IMR-90 (cell line): ENCODE results near the gene GPR142. TPM values are rescaled to one million over a fixed set of nuclear protein-coding genes. Genes with fewer than 3 reads are reported as not detected.
A peak's percentile ranks its signal among the peaks of the same experiment; 100 is the strongest.

ENCODE experiments used
- ATAC-seq: fragments of 200-7000 bp; cut with Tn5 transposase; 2 replicates; pipeline ENCODE4 v1.9.1; 2020; ENCODE audit warnings: low read depth, mild to moderate bottlenecking, moderate library complexity
- BruUV-seq: library from RNA; stranded (reverse); fragments of 400-500 nt; replicated peaks from 2 replicates; lab custom pipeline; 2021; lab: Mats Ljungman, UMichigan
- CTCF ChIA-PET: fragments of 300-600 bp; formaldehyde crosslinking; extraction: SDS; loops from one replicate; lab custom pipeline; 2021; ENCODE audit warnings: antibody characterized with exemption; lab: Yijun Ruan, JAX
- POLR2A ChIA-PET: fragments of 300-600 bp; sonication (Branson Sonifier 250); formaldehyde crosslinking; loops from one replicate; lab custom pipeline; 2022; ENCODE audit warnings: antibody characterized with exemption; ENCODE audit not compliant: unreplicated experiment; lab: Charles Lee
- DNase-seq: peaks from one replicate; pipeline ENCODE4 v3.0.0; 2013
- H2AFZ ChIP-seq: replicated peaks from 2 replicates; pipeline ENCODE3; 2013; ENCODE audit warnings: low read length, mild to moderate bottlenecking; ENCODE audit not compliant: poor library complexity
- H2AK5ac ChIP-seq: 2 replicates; pipeline ENCODE4 v1.6.1; 2013; ENCODE audit warnings: low read depth, low read length, inconsistent platforms
- H2AK9ac ChIP-seq: replicated peaks from 2 replicates; pipeline ENCODE3; 2013; ENCODE audit warnings: mild to moderate bottlenecking, low read depth, low read length, moderate library complexity; ENCODE audit not compliant: poor library complexity
- H2BK120ac ChIP-seq: 2 replicates; pipeline ENCODE4 v1.6.1; 2013; ENCODE audit warnings: low read depth, low read length, inconsistent platforms
- H2BK15ac ChIP-seq: 3 replicates; pipeline ENCODE4 v1.6.1; 2013; ENCODE audit warnings: low read depth, low read length, inconsistent platforms
- H2BK20ac ChIP-seq: 2 replicates; pipeline ENCODE4 v1.6.1; 2013; ENCODE audit warnings: low read depth, mild to moderate bottlenecking, inconsistent platforms, low read length, moderate library complexity
- H2BK5ac ChIP-seq: 2 replicates; pipeline ENCODE4 v1.6.1; 2013; ENCODE audit warnings: mild to moderate bottlenecking, low read depth, low read length, inconsistent platforms; ENCODE audit not compliant: poor library complexity, severe bottlenecking
- H3K14ac ChIP-seq: replicated peaks from 2 replicates; pipeline ENCODE4 v1.6.1; 2013; ENCODE audit warnings: low read depth, low read length, inconsistent platforms
- H3K18ac ChIP-seq: 2 replicates; pipeline ENCODE4 v1.6.1; 2013; ENCODE audit warnings: low read depth, low read length, control low read depth
- H3K23ac ChIP-seq: 2 replicates; pipeline ENCODE4 v1.6.1; 2013; ENCODE audit warnings: low read depth, low read length, inconsistent platforms
- H3K27ac ChIP-seq: 2 replicates; pipeline ENCODE4 v1.5.1; 2013; ENCODE audit warnings: mild to moderate bottlenecking, control low read depth, low read length; ENCODE audit not compliant: insufficient read depth
- H3K27me3 ChIP-seq: 2 replicates; pipeline ENCODE4 v1.6.1; 2013; ENCODE audit warnings: low read length; ENCODE audit not compliant: control insufficient read depth, insufficient read depth
- H3K36me3 ChIP-seq: 2 replicates; pipeline ENCODE4 v1.6.1; 2013; ENCODE audit warnings: low read length, mixed read lengths; ENCODE audit not compliant: control insufficient read depth, insufficient read depth
- H3K4ac ChIP-seq: 2 replicates; pipeline ENCODE4 v1.6.1; 2013; ENCODE audit warnings: low read depth, low read length, inconsistent platforms
- H3K4me1 ChIP-seq: 2 replicates; pipeline ENCODE4 v1.6.1; 2013; ENCODE audit warnings: low read length, mixed read lengths; ENCODE audit not compliant: control insufficient read depth, insufficient read depth
- H3K4me2 ChIP-seq: 2 replicates; pipeline ENCODE4 v1.6.1; 2013; ENCODE audit warnings: low read depth, mild to moderate bottlenecking, control low read depth, low read length, moderate library complexity
- H3K4me3 ChIP-seq: 2 replicates; pipeline ENCODE4 v1.5.1; 2013; ENCODE audit warnings: low read depth, mild to moderate bottlenecking, control low read depth, low read length, moderate library complexity; ENCODE audit not compliant: insufficient read depth
- H3K56ac ChIP-seq: 2 replicates; pipeline ENCODE4 v1.6.1; 2013; ENCODE audit warnings: low read length, inconsistent platforms; ENCODE audit not compliant: insufficient read depth; ENCODE audit errors: extremely low read depth
- H3K79me1 ChIP-seq, 2 experiments: 2 replicates each; pipeline ENCODE4 v1.6.1; 2013; ENCODE audit warnings: low read length in 2 of 2, inconsistent platforms in 1 of 2, low read depth in 1 of 2
- H3K9ac ChIP-seq: 2 replicates; pipeline ENCODE4 v1.6.1; 2013; ENCODE audit warnings: low read depth, low read length, control low read depth
- H3K9me1 ChIP-seq: 2 replicates; pipeline ENCODE4 v1.6.1; 2013; ENCODE audit warnings: low read length, inconsistent platforms; ENCODE audit not compliant: insufficient read depth
- H3K9me3 ChIP-seq: 2 replicates; pipeline ENCODE4 v1.6.1; 2013; ENCODE audit warnings: low read length; ENCODE audit not compliant: control insufficient read depth, insufficient read depth
- H4K20me1 ChIP-seq: 2 replicates; pipeline ENCODE4 v1.6.1; 2013; ENCODE audit warnings: low read length, inconsistent platforms; ENCODE audit not compliant: insufficient read depth
- H4K5ac ChIP-seq: 2 replicates; pipeline ENCODE4 v1.6.1; 2013; ENCODE audit warnings: mild to moderate bottlenecking, low read depth, low read length, control low read depth
- H4K8ac ChIP-seq, 2 experiments: 2 replicates each; pipeline ENCODE4 v1.6.1; 2013; ENCODE audit warnings: low read depth in 2 of 2, low read length in 2 of 2, control low read depth in 1 of 2, inconsistent platforms in 1 of 2
- H4K91ac ChIP-seq: 2 replicates; pipeline ENCODE4 v1.6.1; 2013; ENCODE audit warnings: low read depth, low read length, inconsistent platforms; ENCODE audit not compliant: insufficient read depth
- BHLHE40 ChIP-seq: fragments of 150-350 bp; IDR thresholded peaks from 2 replicates; pipeline ENCODE4 v1.6.1; 2016; ENCODE audit warnings: mild to moderate bottlenecking, low read depth, low read length
- CEBPB ChIP-seq: IDR thresholded peaks from 2 replicates; pipeline ENCODE4 v1.6.1; 2012; ENCODE audit warnings: low read depth, low read length, improper control_type of control experiment
- CTCF ChIP-seq: conservative IDR thresholded peaks from 2 replicates; pipeline ENCODE4 v1.5.1; 2012; ENCODE audit warnings: mild to moderate bottlenecking, low read depth, low read length, improper control_type of control experiment
- ELK1 ChIP-seq: fragments of 150-350 bp; IDR thresholded peaks from 2 replicates; pipeline ENCODE4 v1.6.1; 2016; ENCODE audit warnings: low read depth, mild to moderate bottlenecking, low read length, moderate library complexity, borderline replicate concordance
- MAFK ChIP-seq: IDR thresholded peaks from 2 replicates; pipeline ENCODE4 v1.6.1; 2012; ENCODE audit warnings: low read depth, low read length, improper control_type of control experiment
- MAZ ChIP-seq: IDR thresholded peaks from 2 replicates; pipeline ENCODE4 v1.6.1; 2012; ENCODE audit warnings: low read depth, mild to moderate bottlenecking, low read length, improper control_type of control experiment, moderate library complexity, borderline replicate concordance
- MXI1 ChIP-seq: IDR thresholded peaks from 2 replicates; pipeline ENCODE4 v1.6.1; 2012; ENCODE audit warnings: low read depth, mild to moderate bottlenecking, low read length, moderate library complexity, borderline replicate concordance
- POLR2A ChIP-seq: IDR thresholded peaks from 2 replicates; pipeline ENCODE4 v1.6.1; 2012; ENCODE audit warnings: mild to moderate bottlenecking, low read depth, low read length
- RAD21 ChIP-seq: IDR thresholded peaks from 2 replicates; pipeline ENCODE4 v1.6.1; 2012; ENCODE audit warnings: low read length, improper control_type of control experiment
- RCOR1 ChIP-seq: IDR thresholded peaks from 2 replicates; pipeline ENCODE4 v1.6.1; 2012; ENCODE audit warnings: mild to moderate bottlenecking, low read length, improper control_type of control experiment; ENCODE audit not compliant: insufficient replicate concordance
- RFX5 ChIP-seq: IDR thresholded peaks from 2 replicates; pipeline ENCODE4 v1.8.0; 2012; ENCODE audit warnings: low read depth, mild to moderate bottlenecking, low read length, moderate library complexity
- SMC3 ChIP-seq: fragments of 150-350 bp; IDR thresholded peaks from 2 replicates; pipeline ENCODE4 v1.6.1; 2016; ENCODE audit warnings: low read depth, mild to moderate bottlenecking, antibody characterized with exemption, low read length, moderate library complexity
- WGBS, 2 experiments: methylation state at CpG; one replicate each; pipeline versions ENCODE4 v1.1.5 to v1.1.7; 2013; ENCODE audit warnings: missing lambda C conversion rate in 2 of 2; ENCODE audit not compliant: insufficient read length in 1 of 2; ENCODE audit errors: extremely low coverage in 2 of 2; 5-methylcytosine and 5-hydroxymethylcytosine counted together
- dilution Hi-C: fragments of 300-500 bp; cut with HindIII; formaldehyde crosslinking; loops from one replicate; pipeline ENCODE4 v1.14.3; 2018; ENCODE audit warnings: low sequenced_read_pairs; ENCODE audit not compliant: unreplicated experiment
- in situ Hi-C: fragments of 300-500 bp; cut with MboI; formaldehyde crosslinking; loops from 3 replicates; pipeline ENCODE4 v1.14.3; 2019; ENCODE audit warnings: low sequenced_read_pairs, inconsistent platforms, mixed read lengths
- intact Hi-C: fragments of 100-400 bp; cut with micrococcal nuclease; formaldehyde crosslinking; loops from 2 replicates; pipeline ENCODE4 v1.10.0; 2022
- polyA plus RNA-seq, 3 experiments: library from polyadenylated mRNA; depleted of rRNA; stranded (reverse); fragments of >200 nt; gene quantifications; 2 replicates each; pipeline ENCODE4 v1.2.3, GENCODE V29; 2012; ENCODE audit warnings: low replicate concordance in 1 of 3
- total RNA-seq: library from RNA; depleted of rRNA; stranded (reverse); fragments of >200 nt; gene quantifications from 2 replicates; pipeline ENCODE4 v1.2.3, GENCODE V29; 2012

GPR142 gene
- total and polyA plus RNA-seq, 2 of the 4 experiments (the other 2 are of a cell fraction), result not detected

- dilution Hi-C loops, result no loop called here
- H3K4me2 ChIP-seq, result no peak overlapping the region; the same call in 1 of the 2 replicates
Measured at GRCh38 chr17:74379495-74380085, 12.3 kb downstream of the GPR142 start.

More at GRCh38 chr17:74379495-74380085, 12.3 kb downstream of the GPR142 start:
- Histone ChIP-seq H2AK9ac (no peak overlapping the region), H3K27me3 (no peaks in the 10 kb centered on the region; the same call in 1 of the 2 replicates), H4K91ac (no peak overlapping the region), H3K14ac (no peak overlapping the region), H4K5ac (no peak overlapping the region), H2AK5ac (no peak overlapping the region), H3K56ac (no peak overlapping the region), H2BK120ac (no peak overlapping the region), H3K23ac (no peak overlapping the region), H3K9ac (no peak overlapping the region), H3K9me3 (no peaks in the 10 kb centered on the region), H3K18ac (no peak overlapping the region), H2BK15ac (no peak overlapping the region), H3K36me3 (no peaks in the 10 kb centered on the region), H3K9me1 (no peaks in the 10 kb centered on the region), H2AFZ (peak overlapping the region; percentile 58), H3K79me1 (no peaks in the 10 kb centered on the region), H2BK20ac (no peak overlapping the region), H2BK5ac (no peak overlapping the region), H4K8ac (no peak overlapping the region), H3K4me1 (no peaks in the 10 kb centered on the region), H3K27ac (no peak overlapping the region), H4K20me1 (no peaks in the 10 kb centered on the region), H3K4ac (no peak overlapping the region), H3K4me3 (no peak overlapping the region)
- ChIA-PET CTCF (interaction anchor here (0.6 to 1.5 kb wide), 3 partner anchors 11 to 238 kb away, joined by 4 to 7 read pairs (median 6); no protein-coding TSS in a partner anchor), POLR2A (no interaction called here)
- ATAC-seq, result peak; percentile 88
- 9% methylated on average over 6 of the region's 20 CpGs; no CpG with 5 or more reads in 1 of the 2 experiments for WGBS, 2 experiments
- DNase-seq, result peak; percentile 47
- intact Hi-C loops (loop anchor here (1.0 to 10.0 kb wide), 2 partner anchors 78 to 485 kb away; no protein-coding TSS in a partner anchor), in situ Hi-C loops (no loop called here)
- no TSS peak for BruUV-seq
- TF ChIP-seq RFX5, result no peak
- peak; percentile 47; the same call in 1 of the 2 replicates for TF ChIP-seq MAZ
- no peak for TF ChIP-seq MAFK
- no peak for TF ChIP-seq ELK1
- no peak for TF ChIP-seq MXI1
- no peak for TF ChIP-seq BHLHE40
- no peak for TF ChIP-seq RCOR1
- peak; percentile 72 for TF ChIP-seq CTCF
- TF ChIP-seq POLR2A, result no peak
- no peak for TF ChIP-seq CEBPB
- peak; percentile 64 for TF ChIP-seq SMC3
- TF ChIP-seq RAD21, result peak; percentile 76
